Measurements from ENCODE around the gene FSIP1. TPM values are rescaled to one million over a fixed set of nuclear protein-coding genes. Genes with fewer than 3 reads are reported as not detected.

FSIP1 gene
- polyA plus RNA-seq, 3 donors, result 0.10 to 0.48 (median 0.21) TPM

DNA sequence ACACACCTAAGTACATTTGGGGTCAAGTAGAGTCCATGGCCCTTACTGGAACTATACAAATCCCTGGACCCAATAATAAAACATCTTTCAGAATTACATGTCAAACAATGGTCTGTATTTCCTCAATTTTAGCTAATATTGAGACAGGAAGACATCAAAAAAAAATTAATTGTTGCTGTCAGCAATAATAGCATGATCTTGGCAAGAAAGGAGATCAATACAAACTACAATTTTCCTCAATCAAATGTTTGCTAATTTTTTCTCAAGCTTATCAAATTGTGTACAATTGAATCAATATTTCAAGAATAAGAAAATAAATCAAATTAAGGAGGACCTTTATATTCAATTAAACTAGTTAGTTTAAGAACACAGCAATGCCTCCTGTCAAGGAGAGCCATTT lies 62.6 kb downstream of the FSIP1 start:
- TF ChIP-seq, protein P1, sequence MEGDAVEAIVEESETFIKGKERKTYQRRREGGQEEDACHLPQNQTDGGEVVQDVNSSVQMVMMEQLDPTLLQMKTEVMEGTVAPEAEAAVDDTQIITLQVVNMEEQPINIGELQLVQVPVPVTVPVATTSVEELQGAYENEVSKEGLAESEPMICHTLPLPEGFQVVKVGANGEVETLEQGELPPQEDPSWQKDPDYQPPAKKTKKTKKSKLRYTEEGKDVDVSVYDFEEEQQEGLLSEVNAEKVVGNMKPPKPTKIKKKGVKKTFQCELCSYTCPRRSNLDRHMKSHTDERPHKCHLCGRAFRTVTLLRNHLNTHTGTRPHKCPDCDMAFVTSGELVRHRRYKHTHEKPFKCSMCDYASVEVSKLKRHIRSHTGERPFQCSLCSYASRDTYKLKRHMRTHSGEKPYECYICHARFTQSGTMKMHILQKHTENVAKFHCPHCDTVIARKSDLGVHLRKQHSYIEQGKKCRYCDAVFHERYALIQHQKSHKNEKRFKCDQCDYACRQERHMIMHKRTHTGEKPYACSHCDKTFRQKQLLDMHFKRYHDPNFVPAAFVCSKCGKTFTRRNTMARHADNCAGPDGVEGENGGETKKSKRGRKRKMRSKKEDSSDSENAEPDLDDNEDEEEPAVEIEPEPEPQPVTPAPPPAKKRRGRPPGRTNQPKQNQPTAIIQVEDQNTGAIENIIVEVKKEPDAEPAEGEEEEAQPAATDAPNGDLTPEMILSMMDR (IDR thresholded peaks at IDR 0.05), result no peak
- H3K4me1 ChIP-seq (ENCODE audit: control insufficient read depth in 1 of 2, insufficient read depth in 2 of 2, low read length in 2 of 2), result no peaks in the 10 kb centered on the region
- no peaks in the 10 kb centered on the region for H4K20me1 ChIP-seq (ENCODE audit: insufficient read depth, low read length)
- Mint-ChIP-seq H3K36me3 (no peaks in the 10 kb centered on the region), H3K27me3 (ENCODE audit: low read depth in 3 of 3) (peaks cover 0 to 3% (median 0%) of the 10 kb centered on the region in 3 donors), H3K4me1 (peaks cover 3% of the 10 kb centered on the region), H3K9me3 (peaks cover 0 to 11% (median 8%) of the 10 kb centered on the region in 7 donors), H3K4me3 (no peak overlapping the region), H3K27ac (no peak overlapping the region)
- intact Hi-C loops (cut with micrococcal nuclease), result no loop called here
- no peak overlapping the region for H3K4me3 ChIP-seq (replicated peaks in 1 of 3; ENCODE audit: low read depth in 2 of 3, low read length in 3 of 3)
- H3K36me3 ChIP-seq (replicated peaks in 1 of 2; ENCODE audit: control insufficient read depth in 1 of 2, insufficient read depth in 2 of 2, low read length in 2 of 2), result no peaks in the 10 kb centered on the region
- no peaks in the 10 kb centered on the region for H3K79me2 ChIP-seq (ENCODE audit: insufficient read depth, low read length)
- H2AFZ ChIP-seq (ENCODE audit: insufficient read depth, low read depth, low read length, poor library complexity, severe bottlenecking), result no peak overlapping the region
- H3K9me3 ChIP-seq (replicated peaks in 1 of 2; ENCODE audit: control insufficient read depth in 1 of 2, insufficient read depth in 1 of 2, low read length in 2 of 2), result peaks cover 0 to 5% of the 10 kb centered on the region in 2 donors
- no peak for DNase-seq
- no peak overlapping the region for H3K27ac ChIP-seq (ENCODE audit: low read depth in 1 of 2, low read length in 2 of 2)
- H3K9ac ChIP-seq (ENCODE audit: insufficient read depth, low read length, poor library complexity, severe bottlenecking), result no peak overlapping the region
- no peak overlapping the region for H3K4me2 ChIP-seq (replicated peaks; ENCODE audit: extremely low read depth, low read length, poor library complexity, severe bottlenecking)
- no peaks in the 10 kb centered on the region for H3K27me3 ChIP-seq (ENCODE audit: control insufficient read depth in 2 of 2, insufficient read depth in 2 of 2, low read length in 2 of 2)

DNA sequence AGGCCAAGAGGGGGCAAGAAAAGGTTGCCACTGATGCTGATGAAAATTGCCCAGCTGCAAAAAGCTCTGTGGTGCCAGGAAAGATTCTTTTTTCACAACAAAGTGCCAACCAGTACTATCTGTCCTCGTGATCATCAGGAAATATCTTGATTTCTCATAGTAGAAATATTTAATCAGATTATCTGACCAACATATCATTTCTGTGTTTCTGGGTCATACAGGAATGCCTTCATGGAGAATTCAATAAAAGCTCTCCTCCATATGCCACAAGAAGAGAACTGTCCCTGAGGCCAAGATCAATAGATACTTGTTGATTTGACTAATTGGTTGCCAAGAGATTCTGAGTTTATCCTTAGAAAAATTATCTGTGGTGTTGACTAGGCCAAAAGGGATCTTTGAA lies 63.5 kb downstream of the FSIP1 start:
- H3K9ac ChIP-seq (ENCODE audit: insufficient read depth, low read length, poor library complexity, severe bottlenecking), result no peak overlapping the region
- Mint-ChIP-seq H3K36me3 (no peaks in the 10 kb centered on the region), H3K27me3 (ENCODE audit: low read depth in 3 of 3) (peaks cover 0 to 3% (median 0%) of the 10 kb centered on the region in 3 donors), H3K27ac (no peak overlapping the region), H3K9me3 (peaks cover 0 to 11% (median 8%) of the 10 kb centered on the region in 7 donors), H3K4me3 (no peak overlapping the region), H3K4me1 (peaks cover 3% of the 10 kb centered on the region)
- no peaks in the 10 kb centered on the region for H3K4me1 ChIP-seq (ENCODE audit: control insufficient read depth in 1 of 2, insufficient read depth in 2 of 2, low read length in 2 of 2)
- TF ChIP-seq, protein P1 (IDR thresholded peaks at IDR 0.05), result no peak
- intact Hi-C loops (cut with micrococcal nuclease), result no loop called here
- no peak overlapping the region for H3K4me2 ChIP-seq (replicated peaks; ENCODE audit: extremely low read depth, low read length, poor library complexity, severe bottlenecking)
- H2AFZ ChIP-seq (ENCODE audit: insufficient read depth, low read depth, low read length, poor library complexity, severe bottlenecking), result no peak overlapping the region
- H3K27me3 ChIP-seq (ENCODE audit: control insufficient read depth in 2 of 2, insufficient read depth in 2 of 2, low read length in 2 of 2), result no peaks in the 10 kb centered on the region
- H3K79me2 ChIP-seq (ENCODE audit: insufficient read depth, low read length), result no peaks in the 10 kb centered on the region
- H3K4me3 ChIP-seq (replicated peaks in 1 of 3; ENCODE audit: low read depth in 2 of 3, low read length in 3 of 3), result no peak overlapping the region
- no peaks in the 10 kb centered on the region for H3K36me3 ChIP-seq (replicated peaks in 1 of 2; ENCODE audit: control insufficient read depth in 1 of 2, insufficient read depth in 2 of 2, low read length in 2 of 2)
- no CpG with 5 or more reads among the region's 1 CpG for WGBS (ENCODE audit: insufficient coverage)
- no peak for DNase-seq
- peaks cover 0 to 5% of the 10 kb centered on the region in 2 donors for H3K9me3 ChIP-seq (replicated peaks in 1 of 2; ENCODE audit: control insufficient read depth in 1 of 2, insufficient read depth in 1 of 2, low read length in 2 of 2)
- H4K20me1 ChIP-seq (ENCODE audit: insufficient read depth, low read length), result no peaks in the 10 kb centered on the region
- H3K27ac ChIP-seq (ENCODE audit: low read depth in 1 of 2, low read length in 2 of 2), result no peak overlapping the region

Data from CD14-positive monocyte (primary cell).